Caco-2 (cell line): ENCODE measurements around the gene HEXIM2. TPM values are rescaled to one million over a fixed set of nuclear protein-coding genes. Genes with fewer than 3 reads are reported as not detected.
"Not testable (repeated sequence)": the region's sequence is repeated elsewhere in the genome, so short reads cannot be mapped to it uniquely, and the experiment has no call there.

ENCODE experiments used
- BruUV-seq: library from RNA; stranded (reverse); fragments of 400-500 nt; replicated peaks from 2 replicates; lab custom pipeline; 2021; lab: Mats Ljungman, UMichigan
- CTCF ChIA-PET: fragments of 300-600 bp; sonication (Branson Sonifier 250); formaldehyde crosslinking; loops from one replicate; lab custom pipeline; 2022; ENCODE audit warnings: antibody characterized with exemption; lab: Charles Lee
- POLR2A ChIA-PET: fragments of 300-600 bp; sonication (Branson Sonifier 250); formaldehyde crosslinking; loops from one replicate; lab custom pipeline; 2022; ENCODE audit warnings: antibody characterized with exemption; lab: Charles Lee
- DNase-seq, 2 experiments: peaks; one replicate each; pipeline versions ENCODE4 v3.0.0 to v3.0.0-alpha.2; 2020 to 2022
- H3K27me3 ChIP-seq: replicated peaks from 2 replicates; pipeline ENCODE4 v1.6.0; 2011; ENCODE audit warnings: low read length; ENCODE audit not compliant: control insufficient read depth, insufficient read depth
- H3K36me3 ChIP-seq: 2 replicates; pipeline ENCODE4 v1.5.1; 2011; ENCODE audit warnings: low read length; ENCODE audit not compliant: control insufficient read depth, insufficient read depth
- H3K4me1 ChIP-seq: fragments of 250-450 bp; sonication (Bioruptor Pico); 2 replicates; pipeline ENCODE4 v1.5.1; 2020; ENCODE audit warnings: mild to moderate bottlenecking
- H3K4me3 ChIP-seq: 2 replicates; pipeline ENCODE4 v1.5.1; 2011; ENCODE audit warnings: low read depth, mild to moderate bottlenecking, control low read depth, low read length
- H3K9me3 ChIP-seq: fragments of 250-450 bp; sonication (Bioruptor Pico); 2 replicates; pipeline ENCODE4 v1.5.1; 2020; ENCODE audit warnings: mild to moderate bottlenecking, moderate library complexity
- H3K27ac Mint-ChIP-seq: one replicate; pipeline ENCODE4 v1.8.0; 2022; ENCODE audit warnings: mixed read lengths; ENCODE audit not compliant: unreplicated experiment
- H3K27me3 Mint-ChIP-seq: one replicate; pipeline ENCODE4 v1.8.0; 2022; ENCODE audit warnings: mixed read lengths; ENCODE audit not compliant: insufficient read depth, unreplicated experiment
- H3K36me3 Mint-ChIP-seq: one replicate; pipeline ENCODE4 v1.8.0; 2022; ENCODE audit warnings: mild to moderate bottlenecking, mixed read lengths; ENCODE audit not compliant: insufficient read depth, unreplicated experiment
- H3K4me1 Mint-ChIP-seq: one replicate; pipeline ENCODE4 v1.8.0; 2022; ENCODE audit warnings: low read depth, mixed read lengths; ENCODE audit not compliant: unreplicated experiment
- H3K4me3 Mint-ChIP-seq: one replicate; pipeline ENCODE4 v1.8.0; 2022; ENCODE audit warnings: mild to moderate bottlenecking, moderate library complexity, mixed read lengths; ENCODE audit not compliant: unreplicated experiment
- H3K9me3 Mint-ChIP-seq: one replicate; pipeline ENCODE4 v1.8.0; 2022; ENCODE audit warnings: mixed read lengths; ENCODE audit not compliant: unreplicated experiment
- CTCF ChIP-seq, 2 experiments: fragments of 200-600 bp in 1 of 2; IDR thresholded peaks; 1 replicate in 1 of 2; 2 replicates in 1 of 2; pipeline versions ENCODE4 v1.5.1 to v1.8.0; 2011 to 2022; ENCODE audit warnings: antibody characterized with exemption in 1 of 2, control low read depth in 1 of 2, inconsistent platforms in 1 of 2, low read depth in 1 of 2, low read length in 1 of 2, mild to moderate bottlenecking in 1 of 2, moderate library complexity in 1 of 2; ENCODE audit not compliant: insufficient read depth in 1 of 2, severe bottlenecking in 1 of 2, unreplicated experiment in 1 of 2
- intact Hi-C: fragments of 100-400 bp; cut with micrococcal nuclease; formaldehyde crosslinking; loops from one replicate; pipeline ENCODE4 v1.10.0; 2022; ENCODE audit not compliant: unreplicated experiment
- total RNA-seq: library from RNA; stranded (reverse); gene quantifications from 2 replicates; pipeline ENCODE4 v1.2.3, GENCODE V29; 2022

Gene HEXIM2
- total RNA-seq, 1 experiment from 2014 or later = 12.7 TPM

GRCh38 chr17:45123930-45124796 is 37.5 kb upstream of the HEXIM2 start:
- no TSS peak for BruUV-seq
- H3K4me1 ChIP-seq = peaks cover 56% of the 10 kb centered on the region
- no peak overlapping the region for H3K4me3 Mint-ChIP-seq
- no peak for TF ChIP-seq CTCF (IDR thresholded peaks at IDR 0.05; ENCODE audit: insufficient read depth in 1 of 2, low read depth in 1 of 2, low read length in 1 of 2, severe bottlenecking in 1 of 2, unreplicated experiment in 1 of 2)
- H3K9me3 ChIP-seq = no peaks in the 10 kb centered on the region
- H3K9me3 Mint-ChIP-seq = no peaks in the 10 kb centered on the region
- CTCF ChIA-PET = interaction anchor here (2.7 kb wide), 1 partner anchor 11 kb away, joined by 8 read pairs; the partner anchor contains the start of gene ACBD4
- H3K4me3 ChIP-seq = no peak overlapping the region
- H3K27me3 Mint-ChIP-seq = no peaks in the 10 kb centered on the region
- POLR2A ChIA-PET = no interaction called here
- no peaks in the 10 kb centered on the region for H3K27me3 ChIP-seq
- H3K36me3 Mint-ChIP-seq = peaks cover 39% of the 10 kb centered on the region
- no peaks in the 10 kb centered on the region for H3K36me3 ChIP-seq
- DNase-seq = peak; percentile 39 to 75
- H3K4me1 Mint-ChIP-seq = peaks cover 25% of the 10 kb centered on the region
- intact Hi-C loops = no loop called here
- peak overlapping the region; percentile 67 for H3K27ac Mint-ChIP-seq

GRCh38 chr17:45124797-45125122 is 36.9 kb upstream of the HEXIM2 start:
- Mint-ChIP-seq H3K4me1 (peaks cover 31% of the 10 kb centered on the region), H3K36me3 (peaks cover 39% of the 10 kb centered on the region), H3K27ac (peak overlapping the region; percentile 67)
- intact Hi-C loops, H3K9me3 Mint-ChIP-seq, H3K4me3 ChIP-seq, BruUV-seq, POLR2A ChIA-PET, H3K36me3 ChIP-seq, H3K9me3 ChIP-seq, H3K27me3 Mint-ChIP-seq, H3K27me3 ChIP-seq, DNase-seq, H3K4me3 Mint-ChIP-seq: not testable (repeated sequence)
- CTCF ChIA-PET = interaction anchor here (2.7 kb wide), 1 partner anchor 11 kb away, joined by 8 read pairs; the partner anchor contains the start of gene ACBD4
- peaks cover 62% of the 10 kb centered on the region for H3K4me1 ChIP-seq

- Mint-ChIP-seq H3K27ac (peak overlapping the region; percentile 13), H3K36me3 (peaks cover 39% of the 10 kb centered on the region), H3K27me3 (no peaks in the 10 kb centered on the region), H3K4me3 (no peak overlapping the region), H3K9me3 (no peaks in the 10 kb centered on the region), H3K4me1 (peaks cover 34% of the 10 kb centered on the region)
- CTCF ChIA-PET = interaction anchor here (2.7 kb wide), 1 partner anchor 10 kb away, joined by 8 read pairs; the partner anchor contains the start of gene ACBD4
- POLR2A ChIA-PET = no interaction called here
- intact Hi-C loops = no loop called here
- Histone ChIP-seq H3K4me3 (no peak overlapping the region), H3K4me1 (peaks cover 69% of the 10 kb centered on the region), H3K9me3 (no peaks in the 10 kb centered on the region), H3K27me3 (no peaks in the 10 kb centered on the region), H3K36me3 (no peaks in the 10 kb centered on the region; the same call in 1 of the 2 replicates)
- no TSS peak for BruUV-seq
- DNase-seq = no peak
- no peak for TF ChIP-seq CTCF (IDR thresholded peaks at IDR 0.05; ENCODE audit: insufficient read depth in 1 of 2, low read depth in 1 of 2, low read length in 1 of 2, severe bottlenecking in 1 of 2, unreplicated experiment in 1 of 2)
Measured at GRCh38 chr17:45125509-45125908, 36.2 kb upstream of the HEXIM2 start.
